ENCODE measurements around the gene NID2. TPM values are rescaled to one million over a fixed set of nuclear protein-coding genes. Genes with fewer than 3 reads are reported as not detected.

NID2 gene
- total RNA-seq, 2 donors from 2014 or later = 0.19 to 0.24 TPM

DNA sequence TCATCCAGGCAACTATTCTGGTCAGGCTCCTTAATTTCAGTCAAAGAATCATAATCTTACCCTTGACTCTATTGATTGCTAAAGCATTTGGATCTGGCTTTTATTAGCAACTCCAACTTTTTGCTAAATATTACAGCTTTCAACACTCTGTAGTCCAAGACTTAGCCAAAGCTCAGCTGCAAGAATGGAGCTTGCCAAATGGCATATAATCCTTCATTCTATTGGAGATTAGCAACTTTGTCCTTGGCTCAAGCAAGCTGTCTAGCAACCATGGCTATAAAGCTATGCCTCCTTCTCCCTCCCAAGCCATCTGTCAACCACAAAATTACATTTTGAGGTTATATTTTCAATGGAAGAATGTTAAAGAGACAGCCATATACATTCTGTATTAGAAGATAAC is 23.1 kb upstream of the NID2 start:
- ATAC-seq (replicated peaks in 1 of 2) (no peak), DNase-seq (no peak)
- Mint-ChIP-seq H3K36me3 (ENCODE audit: insufficient read depth in 2 of 2) (no peaks in the 10 kb centered on the region), H3K27me3 (ENCODE audit: low read depth) (peaks cover 17% of the 10 kb centered on the region), H3K9me3 (no peaks in the 10 kb centered on the region), H3K27ac (no peak overlapping the region), H3K4me1 (ENCODE audit: low read depth) (no peaks in the 10 kb centered on the region), H3K4me3 (no peak overlapping the region)

- Mint-ChIP-seq H3K9me3 (no peaks in the 10 kb centered on the region), H3K27me3 (ENCODE audit: low read depth) (peaks cover 17% of the 10 kb centered on the region), H3K27ac (no peak overlapping the region), H3K4me3 (no peak overlapping the region), H3K36me3 (ENCODE audit: insufficient read depth in 2 of 2) (no peaks in the 10 kb centered on the region), H3K4me1 (ENCODE audit: low read depth) (no peaks in the 10 kb centered on the region)
- DNase-seq (no peak), ATAC-seq (replicated peaks in 1 of 2) (no peak)
Observed at GRCh38 chr14:52090936-52091335, 22.1 kb upstream of the NID2 start.

GRCh38 chr14:52089218-52089617 is 20.4 kb upstream of the NID2 start:
- no peak for ATAC-seq (replicated peaks in 1 of 2)
- DNase-seq = no peak
- Mint-ChIP-seq H3K4me1 (ENCODE audit: low read depth) (no peaks in the 10 kb centered on the region), H3K27ac (no peak overlapping the region), H3K27me3 (ENCODE audit: low read depth) (peaks cover 12% of the 10 kb centered on the region), H3K4me3 (no peak overlapping the region), H3K36me3 (ENCODE audit: insufficient read depth in 2 of 2) (peaks cover 3 to 4% of the 10 kb centered on the region in 2 donors), H3K9me3 (peaks cover 0 to 2% of the 10 kb centered on the region in 2 donors)

DNA sequence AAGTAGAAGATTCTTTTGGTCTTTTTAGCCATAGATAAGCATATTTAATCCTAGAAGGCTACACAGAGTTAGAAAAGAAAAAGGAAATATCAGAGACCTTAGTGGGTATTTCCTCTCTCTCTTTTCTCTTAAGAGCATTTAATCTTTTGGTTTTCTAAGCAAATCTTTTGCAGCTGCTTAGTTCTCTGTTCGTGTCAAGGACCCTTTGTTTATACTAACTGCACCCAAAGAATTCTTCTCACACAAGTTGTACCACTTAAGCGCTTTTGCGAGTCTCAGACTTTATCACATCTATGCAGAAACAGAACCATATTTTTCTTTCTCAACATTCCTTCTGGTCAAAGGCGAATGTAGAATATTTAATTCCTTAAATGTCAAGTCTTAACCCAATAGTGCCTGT is 17.9 kb upstream of the NID2 start:
- no peak for ATAC-seq (replicated peaks in 1 of 2)

GRCh38 chr14:52082903-52083302 is 14.0 kb upstream of the NID2 start:
- Mint-ChIP-seq H3K9me3 (peaks cover 0 to 2% of the 10 kb centered on the region in 2 donors), H3K4me1 (ENCODE audit: low read depth) (no peaks in the 10 kb centered on the region)
- ATAC-seq (replicated peaks in 1 of 2) = no peak

More for the DNA sequence above, 17.9 kb upstream of the NID2 start:
- peaks cover 12% of the 10 kb centered on the region for H3K27me3 Mint-ChIP-seq (ENCODE audit: low read depth)
- H3K27ac Mint-ChIP-seq = no peak overlapping the region
- no peak overlapping the region for H3K4me3 Mint-ChIP-seq
- no peaks in the 10 kb centered on the region for H3K4me1 Mint-ChIP-seq (ENCODE audit: low read depth)
- no peak for DNase-seq
- peaks cover 3 to 5% of the 10 kb centered on the region in 2 donors for H3K36me3 Mint-ChIP-seq (ENCODE audit: insufficient read depth in 2 of 2)
- peaks cover 0 to 2% of the 10 kb centered on the region in 2 donors for H3K9me3 Mint-ChIP-seq

GRCh38 chr14:52081964-52082363 is 13.1 kb upstream of the NID2 start:
- H3K27ac Mint-ChIP-seq = no peak overlapping the region
- H3K4me3 Mint-ChIP-seq = no peak overlapping the region
- H3K27me3 Mint-ChIP-seq (ENCODE audit: low read depth) = peaks cover 10% of the 10 kb centered on the region
- DNase-seq (no peak), ATAC-seq (replicated peaks in 1 of 2) (no peak)
- no peaks in the 10 kb centered on the region for H3K4me1 Mint-ChIP-seq (ENCODE audit: low read depth)
- peaks cover 3 to 5% of the 10 kb centered on the region in 2 donors for H3K36me3 Mint-ChIP-seq (ENCODE audit: insufficient read depth in 2 of 2)
- H3K9me3 Mint-ChIP-seq = peaks cover 0 to 2% of the 10 kb centered on the region in 2 donors

More at GRCh38 chr14:52082903-52083302, 14.0 kb upstream of the NID2 start:
- Mint-ChIP-seq H3K36me3 (ENCODE audit: insufficient read depth in 2 of 2) (peaks cover 3 to 5% of the 10 kb centered on the region in 2 donors), H3K27ac (no peak overlapping the region), H3K27me3 (ENCODE audit: low read depth) (peaks cover 10% of the 10 kb centered on the region), H3K4me3 (no peak overlapping the region)
- DNase-seq = no peak

DNA sequence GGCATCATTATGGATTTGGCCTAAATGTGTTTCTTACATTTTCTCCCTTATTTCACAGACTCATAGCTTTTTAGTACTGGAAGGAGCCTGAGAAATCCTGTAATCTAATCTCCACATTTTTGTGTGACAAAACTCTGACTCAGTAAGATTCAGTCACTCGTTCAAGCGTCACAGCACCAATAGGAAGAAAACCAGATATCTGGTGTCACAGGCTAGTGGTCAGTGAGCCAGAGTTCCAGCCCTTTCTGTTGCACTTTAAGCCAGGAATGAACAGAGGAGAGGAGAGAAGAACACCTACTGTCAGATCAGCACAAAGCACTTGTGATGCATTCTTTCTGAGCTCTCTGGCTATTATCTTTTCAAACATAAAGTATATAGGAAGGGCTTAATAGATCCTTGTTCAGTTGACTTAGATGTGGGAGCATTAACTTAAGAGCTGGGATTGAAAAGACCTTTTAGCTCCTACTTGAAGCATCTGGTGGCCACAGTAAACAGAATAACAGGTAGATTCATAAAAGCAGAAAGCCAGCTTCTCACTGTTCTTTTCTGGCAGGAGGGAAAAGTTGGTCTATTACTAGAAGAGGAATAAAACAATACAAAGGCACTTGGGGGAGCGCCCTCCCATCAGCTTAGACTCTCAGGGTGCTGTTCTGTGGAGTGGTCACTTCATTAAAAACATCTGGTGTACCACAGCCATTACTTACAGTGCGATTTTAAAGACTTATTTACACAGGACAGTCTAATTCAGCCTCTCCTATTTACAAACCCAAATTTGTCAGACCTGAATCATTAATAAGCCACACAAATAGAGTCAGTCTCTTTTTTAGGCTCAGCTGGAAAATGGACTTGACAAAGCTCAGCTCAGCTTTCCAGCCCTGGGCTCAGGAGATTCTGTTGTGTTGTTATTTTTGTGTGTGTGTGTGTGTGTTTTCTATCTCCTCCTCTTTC is 12.2 kb upstream of the NID2 start:
- Mint-ChIP-seq H3K27ac (no peak overlapping the region), H3K9me3 (peaks cover 0 to 2% of the 10 kb centered on the region in 2 donors), H3K36me3 (ENCODE audit: insufficient read depth in 2 of 2) (peaks cover 3 to 5% of the 10 kb centered on the region in 2 donors), H3K27me3 (ENCODE audit: low read depth) (peaks cover 15% of the 10 kb centered on the region), H3K4me1 (ENCODE audit: low read depth) (no peaks in the 10 kb centered on the region), H3K4me3 (no peak overlapping the region)
- DNase-seq (no peak), ATAC-seq (replicated peaks in 1 of 2) (no peak)

DNA sequence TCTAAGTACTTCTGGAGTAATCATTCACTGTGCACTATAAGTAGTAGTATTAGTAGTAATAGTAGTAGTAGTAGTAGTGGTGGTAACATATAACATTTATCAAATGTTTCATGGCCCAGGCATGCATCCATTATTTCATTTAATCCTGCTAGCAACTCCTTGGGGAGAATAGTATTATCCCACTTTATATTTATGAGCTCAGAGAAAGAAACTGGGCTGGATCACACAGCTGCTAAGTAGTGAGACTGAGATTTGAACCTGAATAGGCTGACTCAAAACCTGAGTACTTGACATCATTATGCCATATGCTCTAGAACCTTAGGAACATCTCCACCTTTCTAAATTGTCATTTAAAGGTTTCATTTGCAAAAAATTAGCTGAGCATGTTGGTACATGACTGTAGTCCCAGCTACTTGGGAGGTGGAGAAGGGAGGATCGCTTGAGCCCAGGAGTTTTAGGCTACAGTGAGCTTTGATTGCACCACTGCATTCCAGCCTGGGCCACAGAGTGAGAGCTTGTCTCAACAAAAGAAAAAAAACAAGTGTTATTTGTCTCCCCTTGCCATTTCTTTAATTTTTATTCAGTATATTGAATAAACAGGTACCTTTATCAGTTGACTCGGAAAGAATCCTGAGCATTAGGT is 11.4 kb upstream of the NID2 start:
- peaks cover 2 to 3% of the 10 kb centered on the region in 2 donors for H3K36me3 Mint-ChIP-seq (ENCODE audit: insufficient read depth in 2 of 2)
- peaks cover 0 to 2% of the 10 kb centered on the region in 2 donors for H3K9me3 Mint-ChIP-seq
- H3K4me3 Mint-ChIP-seq = no peak overlapping the region
- ATAC-seq (replicated peaks in 1 of 2) (no peak), DNase-seq (no peak)
- no peak overlapping the region for H3K27ac Mint-ChIP-seq
- no peaks in the 10 kb centered on the region for H3K4me1 Mint-ChIP-seq (ENCODE audit: low read depth)
- peaks cover 19% of the 10 kb centered on the region for H3K27me3 Mint-ChIP-seq (ENCODE audit: low read depth)

DNA sequence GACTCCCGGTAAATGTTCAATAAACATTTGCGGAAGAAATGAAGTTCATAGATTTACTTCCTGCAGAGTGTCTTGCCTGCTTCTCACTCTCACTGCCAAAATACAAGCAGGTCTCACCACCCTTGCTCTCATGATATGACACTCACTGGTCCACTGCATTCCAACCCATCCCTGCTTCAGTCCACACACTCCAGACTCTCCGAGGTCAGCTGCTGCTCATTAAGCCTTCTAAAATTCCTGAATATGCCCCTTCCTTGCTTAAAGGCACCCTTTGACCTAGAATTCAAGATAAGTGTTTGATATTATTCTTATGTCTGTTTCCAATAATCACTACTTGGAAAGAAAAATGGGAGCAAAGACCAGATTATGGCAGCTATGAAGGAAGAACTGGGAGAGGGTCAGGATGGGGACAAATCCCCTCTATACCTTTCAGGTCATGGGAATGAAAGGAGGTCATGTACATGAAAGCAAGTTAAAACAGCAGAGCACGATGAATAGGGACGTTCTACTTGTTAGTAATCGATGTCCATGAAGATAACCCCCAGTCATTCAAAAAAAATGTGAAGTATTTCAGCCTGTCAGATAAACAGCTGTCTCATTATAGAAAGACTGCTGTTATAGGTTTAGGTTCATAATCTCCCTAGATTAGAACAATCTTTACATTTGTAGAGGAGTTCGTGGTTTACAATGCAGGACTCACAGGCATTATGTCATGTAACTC is 10.5 kb upstream of the NID2 start:
- H3K27me3 Mint-ChIP-seq (ENCODE audit: low read depth) = peaks cover 28% of the 10 kb centered on the region
- H3K27ac Mint-ChIP-seq = no peak overlapping the region
- no peaks in the 10 kb centered on the region for H3K4me1 Mint-ChIP-seq (ENCODE audit: low read depth)
- peaks cover 2% of the 10 kb centered on the region in 2 donors for H3K36me3 Mint-ChIP-seq (ENCODE audit: insufficient read depth in 2 of 2)
- DNase-seq (no peak), ATAC-seq (replicated peaks in 1 of 2) (no peak)
- peaks cover 0 to 2% of the 10 kb centered on the region in 2 donors for H3K9me3 Mint-ChIP-seq
- no peak overlapping the region for H3K4me3 Mint-ChIP-seq

DNA sequence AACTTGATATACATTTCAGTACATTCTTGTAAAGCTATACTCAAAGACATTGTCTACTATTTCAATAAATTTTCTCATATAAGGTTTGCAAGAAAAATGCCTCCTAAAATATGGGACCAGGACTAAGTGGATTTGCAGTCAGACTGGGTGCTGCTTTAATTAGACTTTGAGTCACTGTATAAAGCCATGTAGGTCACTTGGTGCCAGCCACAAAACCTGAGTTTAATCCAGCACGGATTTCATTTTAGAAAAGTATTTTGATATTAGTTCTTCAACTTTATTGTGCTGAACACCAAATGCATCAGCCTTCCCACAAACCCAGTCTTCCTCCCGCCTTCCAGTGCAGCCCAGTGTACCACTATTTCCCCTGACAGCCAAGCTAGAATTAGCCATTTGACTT is 9.9 kb upstream of the NID2 start:
- Mint-ChIP-seq H3K36me3 (ENCODE audit: insufficient read depth in 2 of 2) (peaks cover 0 to 2% of the 10 kb centered on the region in 2 donors), H3K9me3 (no peaks in the 10 kb centered on the region), H3K4me1 (ENCODE audit: low read depth) (peaks cover 6% of the 10 kb centered on the region), H3K27me3 (ENCODE audit: low read depth) (peaks cover 29% of the 10 kb centered on the region), H3K4me3 (no peak overlapping the region), H3K27ac (no peak overlapping the region)
- DNase-seq (no peak), ATAC-seq (replicated peaks in 1 of 2) (no peak)

GRCh38 chr14:52078095-52078531 is 9.3 kb upstream of the NID2 start:
- Mint-ChIP-seq H3K27ac (no peak overlapping the region), H3K4me3 (no peak overlapping the region), H3K36me3 (ENCODE audit: insufficient read depth in 2 of 2) (peaks cover 0 to 2% of the 10 kb centered on the region in 2 donors), H3K4me1 (ENCODE audit: low read depth) (peaks cover 6% of the 10 kb centered on the region), H3K27me3 (ENCODE audit: low read depth) (peaks cover 29% of the 10 kb centered on the region), H3K9me3 (no peaks in the 10 kb centered on the region)
- DNase-seq (no peak), ATAC-seq (replicated peaks in 1 of 2) (no peak)

- ATAC-seq (replicated peaks in 1 of 2) (no peak), DNase-seq (no peak)
- Mint-ChIP-seq H3K4me3 (no peak overlapping the region), H3K27ac (no peak overlapping the region), H3K36me3 (ENCODE audit: insufficient read depth in 2 of 2) (peaks cover 0 to 2% of the 10 kb centered on the region in 2 donors), H3K9me3 (no peaks in the 10 kb centered on the region), H3K27me3 (ENCODE audit: low read depth) (peaks cover 32% of the 10 kb centered on the region), H3K4me1 (ENCODE audit: low read depth) (peaks cover 10% of the 10 kb centered on the region)
Observed at GRCh38 chr14:52077256-52077979, 8.6 kb upstream of the NID2 start.
